ENCODE results near the gene MGA. TPM values are rescaled to one million over a fixed set of nuclear protein-coding genes. Genes with fewer than 3 reads are reported as not detected.

Gene MGA
- total RNA-seq, 4 donors from 2014 or later: 53.1 to 107 (median 67.6) TPM

DNA sequence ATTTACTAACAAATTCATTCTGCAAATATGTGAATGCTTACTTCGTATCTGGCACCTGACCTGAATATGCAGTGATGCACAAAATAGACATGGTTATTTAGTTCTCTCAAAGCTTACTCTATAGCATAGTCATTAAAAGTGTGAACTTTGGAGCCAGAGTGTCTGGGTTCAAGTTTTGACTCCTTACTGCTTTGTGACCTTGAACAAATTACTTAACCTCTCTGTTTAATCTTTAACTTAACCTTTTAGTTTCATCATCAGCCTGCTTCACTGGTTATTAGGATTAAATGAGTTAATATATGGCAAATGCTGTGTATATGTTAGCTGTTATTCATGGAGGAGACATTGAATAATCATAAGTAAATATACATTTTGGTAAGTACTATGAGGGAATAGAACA, 12.1 kb upstream of the MGA start:
- Histone ChIP-seq H3K4me3 (replicated peaks in 1 of 3) (no peak overlapping the region), H3K4me1 (no peaks in the 10 kb centered on the region), H3K27ac (no peak overlapping the region), H3K9me3 (no peaks in the 10 kb centered on the region), H3K36me3 (no peaks in the 10 kb centered on the region), H3K27me3 (no peaks in the 10 kb centered on the region)
- TF ChIP-seq, protein P1, sequence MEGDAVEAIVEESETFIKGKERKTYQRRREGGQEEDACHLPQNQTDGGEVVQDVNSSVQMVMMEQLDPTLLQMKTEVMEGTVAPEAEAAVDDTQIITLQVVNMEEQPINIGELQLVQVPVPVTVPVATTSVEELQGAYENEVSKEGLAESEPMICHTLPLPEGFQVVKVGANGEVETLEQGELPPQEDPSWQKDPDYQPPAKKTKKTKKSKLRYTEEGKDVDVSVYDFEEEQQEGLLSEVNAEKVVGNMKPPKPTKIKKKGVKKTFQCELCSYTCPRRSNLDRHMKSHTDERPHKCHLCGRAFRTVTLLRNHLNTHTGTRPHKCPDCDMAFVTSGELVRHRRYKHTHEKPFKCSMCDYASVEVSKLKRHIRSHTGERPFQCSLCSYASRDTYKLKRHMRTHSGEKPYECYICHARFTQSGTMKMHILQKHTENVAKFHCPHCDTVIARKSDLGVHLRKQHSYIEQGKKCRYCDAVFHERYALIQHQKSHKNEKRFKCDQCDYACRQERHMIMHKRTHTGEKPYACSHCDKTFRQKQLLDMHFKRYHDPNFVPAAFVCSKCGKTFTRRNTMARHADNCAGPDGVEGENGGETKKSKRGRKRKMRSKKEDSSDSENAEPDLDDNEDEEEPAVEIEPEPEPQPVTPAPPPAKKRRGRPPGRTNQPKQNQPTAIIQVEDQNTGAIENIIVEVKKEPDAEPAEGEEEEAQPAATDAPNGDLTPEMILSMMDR (IDR thresholded peaks at IDR 0.05): no peak
- WGBS, 2 donors: 69 to 74% methylated on average over 1 of the region's 1 CpG
- intact Hi-C loops (cut with DNase I): no loop called here
- no peak for DNase-seq

DNA sequence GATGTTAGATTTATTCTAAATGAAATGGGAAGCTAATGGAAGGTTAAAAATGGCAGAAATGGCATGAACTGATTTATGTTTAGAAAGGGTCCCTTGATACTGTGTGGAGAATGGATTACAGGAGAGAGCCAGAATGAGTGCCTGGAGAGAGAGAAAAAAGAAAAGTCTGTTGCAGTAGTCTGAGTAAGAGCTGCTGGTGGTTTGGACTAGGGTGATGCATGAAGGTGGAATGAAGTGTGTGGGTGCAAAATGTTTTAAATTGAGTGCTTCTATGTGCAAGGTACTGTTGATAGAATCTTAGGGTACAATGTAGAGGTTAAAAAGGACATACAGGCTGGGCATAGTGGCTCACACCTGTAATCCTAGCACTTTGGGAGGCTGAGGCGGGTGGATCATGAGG, 11.4 kb upstream of the MGA start:
- intact Hi-C loops (cut with DNase I): no loop called here
- DNase-seq: no peak
- TF ChIP-seq, protein P1 (IDR thresholded peaks at IDR 0.05): no peak
- no peak for TF ChIP-seq POLR2A (IDR thresholded peaks at IDR 0.05)

DNA sequence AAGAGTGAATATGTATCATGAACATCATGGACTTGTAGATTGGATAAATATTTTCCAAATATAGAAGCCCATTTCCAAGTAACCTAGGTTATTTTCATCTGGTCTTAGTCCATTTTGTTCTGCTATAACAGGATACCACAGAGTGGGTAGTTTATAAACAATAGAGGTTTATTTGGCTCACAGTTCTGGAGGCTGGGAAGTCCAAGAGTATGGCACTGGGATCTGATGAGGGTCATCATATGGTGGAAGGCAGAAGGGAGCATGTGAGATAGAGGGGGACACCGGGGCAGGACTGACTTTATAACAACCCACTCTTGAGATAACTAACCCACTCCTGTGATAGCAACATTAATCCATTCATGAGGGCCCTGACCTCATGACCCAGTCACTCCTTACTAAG, 9.4 kb upstream of the MGA start:
- H3K36me3 ChIP-seq: no peaks in the 10 kb centered on the region
- no peak overlapping the region for H3K27ac ChIP-seq
- no peaks in the 10 kb centered on the region for H3K4me1 ChIP-seq
- no peak for TF ChIP-seq POLR2A (IDR thresholded peaks at IDR 0.05)
- TF ChIP-seq, protein P1 (IDR thresholded peaks at IDR 0.05): no peak
- H3K9me3 ChIP-seq: no peaks in the 10 kb centered on the region
- 86 to 100% methylated on average over 1 of the region's 1 CpG for WGBS, 2 donors
- DNase-seq: no peak
- no peak overlapping the region for H3K4me3 ChIP-seq (replicated peaks in 1 of 3)
- intact Hi-C loops (cut with DNase I): no loop called here
- H3K27me3 ChIP-seq: no peaks in the 10 kb centered on the region

More for the DNA sequence above, 11.4 kb upstream of the MGA start:
- Histone ChIP-seq H3K36me3 (no peaks in the 10 kb centered on the region), H3K27ac (no peak overlapping the region), H3K4me1 (no peaks in the 10 kb centered on the region), H3K27me3 (no peaks in the 10 kb centered on the region), H3K9me3 (no peaks in the 10 kb centered on the region), H3K4me3 (replicated peaks in 1 of 3) (no peak overlapping the region)
- WGBS, 2 donors: 88 to 96% methylated on average over 1 of the region's 1 CpG

DNA sequence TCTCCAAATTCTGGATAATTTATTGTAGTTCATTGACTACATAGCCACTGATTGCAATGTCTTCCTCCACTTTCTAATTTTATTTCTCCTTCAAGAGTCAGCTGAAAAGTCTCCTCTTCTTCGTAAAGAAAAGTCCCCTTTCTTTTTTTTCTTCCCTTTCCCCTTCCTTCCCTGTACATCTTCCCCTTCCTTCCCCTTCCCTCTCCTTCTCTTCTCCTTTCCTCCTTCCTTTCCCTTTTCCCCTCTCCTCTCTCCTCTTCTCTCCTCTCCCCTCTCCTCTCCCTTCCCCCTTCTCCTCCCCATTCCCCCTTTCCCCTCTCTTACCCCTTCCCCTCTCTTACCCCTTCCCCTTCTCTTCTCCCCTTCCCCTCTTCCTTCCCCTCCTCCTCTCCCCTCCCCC, 8.8 kb upstream of the MGA start:
- Histone ChIP-seq H3K4me3 (replicated peaks in 1 of 3) (no peak overlapping the region), H3K9me3 (no peaks in the 10 kb centered on the region), H3K4me1 (no peaks in the 10 kb centered on the region), H3K27ac (no peak overlapping the region), H3K27me3 (no peaks in the 10 kb centered on the region), H3K36me3 (no peaks in the 10 kb centered on the region)
- no peak for DNase-seq
- intact Hi-C loops (cut with DNase I): no loop called here
- 93 to 95% methylated on average over 1 of the region's 1 CpG for whole genome bisulfite sequencing, 2 donors
- TF ChIP-seq POLR2A (IDR thresholded peaks at IDR 0.05): no peak
- TF ChIP-seq, protein P1 (IDR thresholded peaks at IDR 0.05): no peak

DNA sequence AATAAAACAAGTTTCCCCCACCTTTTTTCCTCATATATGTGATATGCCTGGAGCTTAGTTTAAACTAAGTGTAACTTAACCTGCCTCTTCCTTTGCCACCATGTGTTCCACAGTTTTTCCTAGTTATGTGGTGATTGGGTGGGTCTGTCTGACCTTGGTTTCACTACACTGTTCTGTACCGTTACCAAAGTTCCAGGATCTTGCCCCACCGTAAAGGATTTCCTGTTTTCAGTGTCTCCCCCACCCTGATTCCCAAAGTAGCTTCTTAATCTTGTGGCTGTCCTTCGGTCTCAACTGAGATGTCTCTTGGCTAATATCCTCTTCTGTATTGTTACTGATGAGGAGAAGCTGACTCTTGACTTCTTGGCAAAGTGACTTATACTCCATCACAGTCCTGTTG, 6.4 kb upstream of the MGA start:
- H3K4me1 ChIP-seq: no peaks in the 10 kb centered on the region
- H3K9me3 ChIP-seq: no peaks in the 10 kb centered on the region
- intact Hi-C loops (cut with DNase I): no loop called here
- H3K27me3 ChIP-seq: no peaks in the 10 kb centered on the region
- H3K27ac ChIP-seq: no peak overlapping the region
- 61 to 82% methylated on average over 3 of the region's 3 CpGs for WGBS, 2 donors
- H3K4me3 ChIP-seq (replicated peaks in 1 of 3): no peak overlapping the region
- no peak for TF ChIP-seq POLR2A (IDR thresholded peaks at IDR 0.05)
- TF ChIP-seq, protein P1 (IDR thresholded peaks at IDR 0.05): no peak
- DNase-seq: no peak
- H3K36me3 ChIP-seq: no peaks in the 10 kb centered on the region
